ENCODE measurements around the gene EIF4E3.

The EIF4E3 gene

GRCh38 chr3:71733319-71733718, 8.1 kb upstream of the EIF4E3 start:
- Mint-ChIP-seq H3K9me3 (peaks cover 6% of the 10 kb centered on the region), H3K4me1 (peaks cover 6% of the 10 kb centered on the region), H3K27me3 (peaks cover 56% of the 10 kb centered on the region), H3K4me3 (no peak overlapping the region), H3K36me3 (no peaks in the 10 kb centered on the region), H3K27ac (no peak overlapping the region)
- ATAC-seq, result no peak

GRCh38 chr3:71732637-71733036, 7.4 kb upstream of the EIF4E3 start:
- Mint-ChIP-seq H3K36me3 (no peaks in the 10 kb centered on the region), H3K27me3 (peaks cover 54% of the 10 kb centered on the region), H3K4me3 (no peak overlapping the region), H3K27ac (no peak overlapping the region), H3K4me1 (peaks cover 6% of the 10 kb centered on the region), H3K9me3 (peaks cover 5% of the 10 kb centered on the region)
- no peak for ATAC-seq

GRCh38 chr3:71728632-71729342, 3.6 kb upstream of the EIF4E3 start:
- H3K9me3 Mint-ChIP-seq, result no peaks in the 10 kb centered on the region
- H3K27me3 Mint-ChIP-seq, result peaks cover 50% of the 10 kb centered on the region
- no peak for ATAC-seq
- H3K4me3 Mint-ChIP-seq, result no peak overlapping the region
- no peak overlapping the region for H3K27ac Mint-ChIP-seq
- H3K4me1 Mint-ChIP-seq, result peaks cover 22% of the 10 kb centered on the region
- no peaks in the 10 kb centered on the region for H3K36me3 Mint-ChIP-seq

- Mint-ChIP-seq H3K36me3 (no peaks in the 10 kb centered on the region), H3K27ac (no peak overlapping the region), H3K4me3 (peak overlapping the region; percentile 59), H3K27me3 (peaks cover 45% of the 10 kb centered on the region), H3K4me1 (peaks cover 33% of the 10 kb centered on the region), H3K9me3 (no peaks in the 10 kb centered on the region)
- ATAC-seq, result no peak
These were observed 944 bp upstream of the EIF4E3 start for GRCh38 chr3:71726146-71726545.

GRCh38 chr3:71724584-71725270, 475 bp downstream of the EIF4E3 start:
- peaks cover 51% of the 10 kb centered on the region for H3K27me3 Mint-ChIP-seq
- no peaks in the 10 kb centered on the region for H3K9me3 Mint-ChIP-seq
- no peaks in the 10 kb centered on the region for H3K36me3 Mint-ChIP-seq
- peak; percentile 73 for ATAC-seq
- H3K4me1 Mint-ChIP-seq, result peaks cover 28% of the 10 kb centered on the region
- H3K27ac Mint-ChIP-seq, result no peak overlapping the region
- peak overlapping the region; percentile 74 for H3K4me3 Mint-ChIP-seq

- peaks cover 27% of the 10 kb centered on the region for H3K4me1 Mint-ChIP-seq
- H3K9me3 Mint-ChIP-seq, result no peaks in the 10 kb centered on the region
- H3K27ac Mint-ChIP-seq, result no peak overlapping the region
- peak overlapping the region; percentile 74 for H3K4me3 Mint-ChIP-seq
- no peaks in the 10 kb centered on the region for H3K36me3 Mint-ChIP-seq
- no peak for ATAC-seq
- H3K27me3 Mint-ChIP-seq, result peaks cover 56% of the 10 kb centered on the region
These were observed 1.1 kb downstream of the EIF4E3 start for GRCh38 chr3:71724171-71724453.

- H3K9me3 Mint-ChIP-seq, result no peaks in the 10 kb centered on the region
- H3K4me1 Mint-ChIP-seq, result peaks cover 27% of the 10 kb centered on the region
- peaks cover 56% of the 10 kb centered on the region for H3K27me3 Mint-ChIP-seq
- no peak for ATAC-seq
- H3K36me3 Mint-ChIP-seq, result no peaks in the 10 kb centered on the region
- H3K27ac Mint-ChIP-seq, result no peak overlapping the region
- peak overlapping the region; percentile 74 for H3K4me3 Mint-ChIP-seq
These were observed 1.6 kb downstream of the EIF4E3 start for GRCh38 chr3:71723452-71724170.

- H3K4me1 Mint-ChIP-seq, result peaks cover 27% of the 10 kb centered on the region
- H3K9me3 Mint-ChIP-seq, result no peaks in the 10 kb centered on the region
- H3K36me3 Mint-ChIP-seq, result no peaks in the 10 kb centered on the region
- no peak overlapping the region for H3K27ac Mint-ChIP-seq
- peaks cover 49% of the 10 kb centered on the region for H3K27me3 Mint-ChIP-seq
- H3K4me3 Mint-ChIP-seq, result no peak overlapping the region
- ATAC-seq, result no peak
These were observed 2.5 kb downstream of the EIF4E3 start for GRCh38 chr3:71722693-71723092.

- no peaks in the 10 kb centered on the region for H3K36me3 Mint-ChIP-seq
- no peak for ATAC-seq
- H3K27me3 Mint-ChIP-seq, result peaks cover 49% of the 10 kb centered on the region
- H3K9me3 Mint-ChIP-seq, result no peaks in the 10 kb centered on the region
- no peak overlapping the region for H3K27ac Mint-ChIP-seq
- H3K4me1 Mint-ChIP-seq, result peaks cover 27% of the 10 kb centered on the region
- no peak overlapping the region for H3K4me3 Mint-ChIP-seq
These were observed 3.5 kb downstream of the EIF4E3 start for GRCh38 chr3:71721651-71722157.

GRCh38 chr3:71721002-71721401, 4.2 kb downstream of the EIF4E3 start:
- H3K36me3 Mint-ChIP-seq, result no peaks in the 10 kb centered on the region
- H3K27me3 Mint-ChIP-seq, result peaks cover 47% of the 10 kb centered on the region
- H3K4me1 Mint-ChIP-seq, result peaks cover 25% of the 10 kb centered on the region
- no peak overlapping the region for H3K27ac Mint-ChIP-seq
- H3K9me3 Mint-ChIP-seq, result no peaks in the 10 kb centered on the region
- H3K4me3 Mint-ChIP-seq, result no peak overlapping the region
- ATAC-seq, result no peak

GRCh38 chr3:71718072-71718471, 7.1 kb downstream of the EIF4E3 start:
- Mint-ChIP-seq H3K9me3 (no peaks in the 10 kb centered on the region), H3K27ac (no peak overlapping the region), H3K27me3 (peaks cover 41% of the 10 kb centered on the region), H3K36me3 (no peaks in the 10 kb centered on the region), H3K4me3 (no peak overlapping the region), H3K4me1 (peaks cover 7% of the 10 kb centered on the region)
- no peak for ATAC-seq

GRCh38 chr3:71714595-71714994, 10.6 kb downstream of the EIF4E3 start:
- Mint-ChIP-seq H3K4me3 (no peak overlapping the region), H3K4me1 (no peaks in the 10 kb centered on the region), H3K27ac (no peak overlapping the region), H3K27me3 (peaks cover 19% of the 10 kb centered on the region), H3K9me3 (no peaks in the 10 kb centered on the region), H3K36me3 (no peaks in the 10 kb centered on the region)
- no peak for ATAC-seq

GRCh38 chr3:71713041-71713440, 12.2 kb downstream of the EIF4E3 start:
- no peaks in the 10 kb centered on the region for H3K4me1 Mint-ChIP-seq
- no peaks in the 10 kb centered on the region for H3K9me3 Mint-ChIP-seq

GRCh38 chr3:71710906-71711494, 14.2 kb downstream of the EIF4E3 start:
- no peaks in the 10 kb centered on the region for H3K9me3 Mint-ChIP-seq
- H3K4me3 Mint-ChIP-seq, result no peak overlapping the region
- no peaks in the 10 kb centered on the region for H3K4me1 Mint-ChIP-seq
- H3K27ac Mint-ChIP-seq, result no peak overlapping the region
- H3K27me3 Mint-ChIP-seq, result peaks cover 9% of the 10 kb centered on the region
- H3K36me3 Mint-ChIP-seq, result no peaks in the 10 kb centered on the region
- no peak for ATAC-seq

More at GRCh38 chr3:71713041-71713440, 12.2 kb downstream of the EIF4E3 start:
- no peaks in the 10 kb centered on the region for H3K36me3 Mint-ChIP-seq
- no peak for ATAC-seq
- H3K27ac Mint-ChIP-seq, result no peak overlapping the region
- peaks cover 9% of the 10 kb centered on the region for H3K27me3 Mint-ChIP-seq
- H3K4me3 Mint-ChIP-seq, result no peak overlapping the region

- no peak for ATAC-seq
- Mint-ChIP-seq H3K27ac (no peak overlapping the region), H3K4me1 (no peaks in the 10 kb centered on the region), H3K36me3 (no peaks in the 10 kb centered on the region), H3K4me3 (no peak overlapping the region), H3K9me3 (no peaks in the 10 kb centered on the region), H3K27me3 (peaks cover 9% of the 10 kb centered on the region)
These were observed 15.2 kb downstream of the EIF4E3 start for GRCh38 chr3:71709908-71710511.

Data from stimulated activated memory B cell treated with anti-CD40 and anti-IgM and Interleukin-4, amounts not matched to agents 10 μg/mL and 1 μg/mL and 100 μg/mL, for 72 hours (primary cell).